ENCODE measurements around the gene NRXN2. TPM values are rescaled to one million over a fixed set of nuclear protein-coding genes. Genes with fewer than 3 reads are reported as not detected.

Gene NRXN2
- total and polyA plus RNA-seq, 10 of the 15 experiments (the other 5 are each of a cell fraction or from before 2014, with no cell fraction given), result 0.03 to 1.4 (median 0.23) TPM

- no peak for FAIRE-seq
- no peaks in the 10 kb centered on the region for H3K36me3 ChIP-seq (ENCODE audit: control insufficient read depth in 2 of 2, insufficient read depth in 2 of 2, low read length in 1 of 2)
- ChIA-PET POLR2A (interaction anchor here (0.7 kb wide), 1 partner anchor 538 kb away, joined by 3 read pairs; no protein-coding TSS in a partner anchor), SMC1A (ENCODE audit: uncharacterized antibody, unreplicated experiment) (interaction anchor here (1.8 to 2.2 kb wide), 2 partner anchors 18 to 27 kb away, joined by 8 to 11 read pairs; no protein-coding TSS in a partner anchor), RAD21 (ENCODE audit: unreplicated experiment) (interaction anchor here (0.6 to 1.8 kb wide), 6 partner anchors 27 to 103 kb away, joined by 3 to 5 read pairs (median 4); partner anchors contain the start of gene SF1), CTCF (interaction anchor here (0.5 to 2.6 kb wide), 5 partner anchors 26 to 677 kb away, joined by 3 to 11 read pairs (median 8); partner anchors contain the start of genes NEAT1 and SF1)
- 3% methylated on average over 46 of the region's 52 CpGs for WGBS (ENCODE audit: insufficient coverage, insufficient replicate concordance, low lambda C conversion rate, missing lambda C conversion rate)
- peaks cover 0 to 5% of the 10 kb centered on the region in 2 experiments; a peak in 3 of 4 replicates for H3K27me3 ChIP-seq (replicated peaks in 1 of 2; ENCODE audit: control insufficient read depth in 2 of 2, insufficient read depth in 2 of 2, low read length in 1 of 2)
- peak overlapping the region; percentile 27; the same call in 1 of the 2 replicates for H3K9ac ChIP-seq (ENCODE audit: control insufficient read depth, insufficient read depth, low read length)
- in situ Hi-C loops (cut with MboI) (no loop called here), intact Hi-C loops (cut with micrococcal nuclease; ENCODE audit: unreplicated experiment) (loop anchor here (2.0 kb wide), 1 partner anchor 27 kb away; no protein-coding TSS in a partner anchor)
- no peaks in the 10 kb centered on the region for H4K20me1 ChIP-seq (ENCODE audit: control insufficient read depth, insufficient read depth)
- no TSS peak for BruUV-seq (replicated peaks)
- peak overlapping the region; percentile 77 for H2AFZ ChIP-seq (ENCODE audit: control insufficient read depth, low read depth, low read length)
- peak overlapping the region; percentile 98 for H3K4me2 ChIP-seq (ENCODE audit: control insufficient read depth, insufficient read depth)
- peak; percentile 58 for ATAC-seq
- peak overlapping the region; percentile 53 for H3K27ac ChIP-seq (ENCODE audit: control insufficient read depth, insufficient read depth)
- DNase-seq (ENCODE audit: low read depth, low spot score), result no peak
- peaks cover 29% of the 10 kb centered on the region for H3K4me1 ChIP-seq (ENCODE audit: control insufficient read depth, insufficient read depth, low read length)
- no peaks in the 10 kb centered on the region for H3K79me2 ChIP-seq (ENCODE audit: control insufficient read depth, insufficient read depth, low read length)
- H3K4me3 ChIP-seq, result peak overlapping the region; percentile 59
- H3K9me3 ChIP-seq (replicated peaks; ENCODE audit: control insufficient read depth, insufficient read depth, low read length), result no peaks in the 10 kb centered on the region
- TF ChIP-seq IKZF1 (conservative IDR thresholded peaks at IDR 0.05), result 0 out of 2 replicates have a peak, but pooled peaks have one; percentile 59
- TF ChIP-seq SP1 (IDR thresholded peaks at IDR 0.05; ENCODE audit: low read depth, low read length), result peak; percentile 49
- TF ChIP-seq EED (IDR thresholded peaks at IDR 0.05; ENCODE audit: low read depth), result peak; percentile 34; the same call in 1 of the 2 replicates
- TF ChIP-seq IKZF2 (IDR thresholded peaks at IDR 0.05), result peak in 1 of 2 experiments; percentile 22; a peak in 1 of 4 replicates
- TF ChIP-seq POLR2A (IDR thresholded peaks at IDR 0.05; ENCODE audit: low read depth, low read length), result peak; percentile 57
- peak; percentile 47; the same call in 1 of the 2 replicates for TF ChIP-seq RUNX3 (IDR thresholded peaks at IDR 0.05; ENCODE audit: low read length)
- TF ChIP-seq ZBED1 (IDR thresholded peaks at IDR 0.05; ENCODE audit: borderline replicate concordance), result no peak
- TF ChIP-seq MLLT1 (IDR thresholded peaks at IDR 0.05), result 0 out of 2 replicates have a peak, but pooled peaks have one; percentile 29
- no peak for TF ChIP-seq ZSCAN29 (IDR thresholded peaks at IDR 0.05)
- no peak for TF ChIP-seq HCFC1 (IDR thresholded peaks at IDR 0.05; ENCODE audit: low read length)
- no peak for TF ChIP-seq MYC (IDR thresholded peaks at IDR 0.05; ENCODE audit: insufficient read depth, insufficient read length, insufficient replicate concordance, low read length, severe bottlenecking)
- TF ChIP-seq EGR1 (IDR thresholded peaks at IDR 0.05; ENCODE audit: borderline replicate concordance in 1 of 2, low read depth in 2 of 2, low read length in 2 of 2), result peak in 1 of 2 experiments; percentile 94; a peak in 2 of 3 replicates
Measured at GRCh38 chr11:64745521-64746328, 22.7 kb upstream of the NRXN2 start.
